ENCODE data around the gene MAGEA9.
"Not testable (repeated sequence)": the region's sequence is repeated elsewhere in the genome, so short reads cannot be mapped to it uniquely, and the experiment has no call there.

MAGEA9 gene

DNA sequence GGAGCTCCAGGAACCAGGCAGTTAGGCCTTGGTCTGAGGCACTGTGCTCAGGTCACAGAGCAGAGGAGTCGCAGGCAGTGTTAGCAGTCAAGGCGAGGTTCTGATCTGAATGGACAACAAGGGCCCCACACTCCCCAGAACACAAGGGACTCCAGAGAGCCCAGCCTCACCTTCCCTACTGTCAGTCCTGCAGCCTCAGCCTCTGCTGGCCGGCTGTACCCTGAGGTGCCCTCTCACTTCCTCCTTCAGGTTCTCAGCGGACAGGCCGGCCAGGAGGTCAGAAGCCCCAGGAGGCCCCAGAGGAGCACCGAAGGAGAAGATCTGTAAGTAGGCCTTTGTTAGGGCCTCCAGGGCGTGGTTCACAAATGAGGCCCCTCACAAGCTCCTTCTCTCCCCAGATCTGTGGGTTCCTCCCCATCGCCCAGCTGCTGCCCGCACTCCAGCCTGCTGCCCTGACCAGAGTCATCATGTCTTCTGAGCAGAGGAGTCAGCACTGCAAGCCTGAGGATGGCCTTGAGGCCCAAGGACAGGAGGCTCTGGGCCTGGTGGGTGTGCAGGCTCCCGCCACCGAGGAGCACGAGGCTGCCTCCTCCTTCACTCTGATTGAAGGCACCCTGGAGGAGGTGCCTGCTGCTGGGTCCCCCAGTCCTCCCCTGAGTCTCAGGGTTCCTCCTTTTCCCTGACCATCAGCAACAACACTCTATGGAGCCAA, 26.2 kb downstream of the MAGEA9 start:
- DNase-seq (ENCODE audit: low spot score) = no peak

GRCh38 chrX:149818652-149819051, 36.9 kb downstream of the MAGEA9 start:
- DNase-seq (ENCODE audit: low spot score) = no peak

DNA sequence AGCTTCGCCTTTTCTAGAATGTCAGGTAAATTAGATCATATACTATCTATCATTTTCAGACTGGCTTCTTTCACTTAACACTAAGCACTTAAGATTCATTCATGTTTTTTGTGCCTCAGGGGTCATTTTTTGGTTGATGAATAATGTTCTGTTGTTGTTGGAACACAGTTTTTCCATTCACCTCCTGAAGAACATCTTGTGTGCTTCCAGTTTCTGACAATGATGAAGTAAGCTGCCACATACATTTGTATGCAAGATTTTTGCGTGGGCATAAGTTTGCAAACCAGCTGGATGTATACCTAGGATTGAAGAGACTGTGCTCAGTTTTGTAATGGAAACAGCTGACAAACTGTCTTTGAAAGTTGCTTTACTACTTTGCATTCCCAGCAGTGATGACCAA, 37.6 kb downstream of the MAGEA9 start:
- DNase-seq (ENCODE audit: low spot score) = no peak

GRCh38 chrX:149825424-149825823, 43.7 kb downstream of the MAGEA9 start:
- DNase-seq (ENCODE audit: low spot score) = no peak

DNA sequence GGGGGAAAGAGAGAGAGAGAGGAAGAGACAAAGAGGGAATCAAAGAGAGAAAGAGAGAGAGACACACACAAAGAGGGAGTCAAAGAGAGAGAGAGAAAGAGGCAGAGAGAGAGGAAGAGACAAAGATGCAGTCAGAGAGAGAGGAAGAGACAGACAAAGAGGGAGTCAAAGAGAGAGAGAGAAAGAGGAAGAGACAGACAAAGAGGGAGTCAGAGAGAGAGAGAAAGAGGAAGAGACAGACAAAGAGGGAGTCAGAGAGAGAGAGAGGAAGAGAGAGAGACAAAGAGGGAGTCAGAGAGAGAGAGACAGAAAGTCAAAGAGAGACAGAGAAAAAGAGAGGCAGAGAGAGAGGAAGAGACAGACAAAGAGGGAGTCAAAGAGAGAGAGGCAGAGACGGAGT, 45.5 kb downstream of the MAGEA9 start:
- DNase-seq (ENCODE audit: low spot score) = no peak

GRCh38 chrX:149829751-149830191, 48.0 kb downstream of the MAGEA9 start:
- no peak for DNase-seq (ENCODE audit: low spot score)

- DNase-seq (ENCODE audit: low spot score) = no peak
Observed at GRCh38 chrX:149830192-149830873, 48.6 kb downstream of the MAGEA9 start.

- no peak for DNase-seq (ENCODE audit: low spot score)
Observed at GRCh38 chrX:149831473-149831872, 49.7 kb downstream of the MAGEA9 start.

DNA sequence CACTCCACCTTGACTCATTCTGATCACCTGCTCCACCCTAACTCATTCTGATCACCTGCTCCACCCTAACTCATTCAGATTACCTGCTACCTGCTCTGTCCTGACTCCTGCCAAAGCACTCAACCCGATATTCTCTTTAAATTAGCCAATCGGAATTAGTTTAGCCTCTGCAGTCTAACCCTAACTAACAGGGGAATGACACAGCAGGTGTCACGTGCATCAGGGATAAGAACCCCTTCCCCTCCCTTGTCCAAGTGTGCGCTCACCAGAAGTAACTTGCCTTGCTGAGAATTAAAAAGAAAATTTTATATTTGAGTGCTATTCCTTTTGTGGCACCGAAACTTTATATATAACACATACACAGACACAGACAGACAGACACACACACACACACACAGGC, 55.0 kb downstream of the MAGEA9 start:
- DNase-seq (ENCODE audit: low spot score) = not testable (repeated sequence)

- no peak for DNase-seq (ENCODE audit: low spot score)
Observed at GRCh38 chrX:149837167-149837566, 55.4 kb downstream of the MAGEA9 start.

Measured in left forelimb (tissue), 1 donor.